Duodenal mucosa (tissue), 2 donors: ENCODE measurements around the gene JUNB.

Source experiments
- H3K27ac ChIP-seq: one replicate; pipeline ENCODE4 v1.7.0; 2013; ENCODE audit warnings: low read depth, low read length
- H3K27me3 ChIP-seq, 2 donors: one replicate each; pipeline ENCODE4 v1.7.0; 2013; ENCODE audit warnings: low read length in 2 of 2, control low read depth in 1 of 2; ENCODE audit not compliant: insufficient read depth in 2 of 2, control insufficient read depth in 1 of 2
- H3K36me3 ChIP-seq, 2 donors: one replicate each; pipeline ENCODE4 v1.7.0; 2013; ENCODE audit warnings: low read length in 2 of 2, control low read depth in 1 of 2; ENCODE audit not compliant: insufficient read depth in 2 of 2, control insufficient read depth in 1 of 2
- H3K4me1 ChIP-seq, 2 donors: one replicate each; pipeline ENCODE4 v1.7.0; 2013; ENCODE audit warnings: low read length in 2 of 2, control low read depth in 1 of 2; ENCODE audit not compliant: insufficient read depth in 2 of 2, control insufficient read depth in 1 of 2
- H3K4me3 ChIP-seq, 2 donors: one replicate each; pipeline ENCODE4 v1.7.0; 2013; ENCODE audit warnings: low read length in 2 of 2, low read depth in 1 of 2
- H3K9ac ChIP-seq, 2 donors: one replicate each; pipeline ENCODE4 v1.7.0; 2013; ENCODE audit warnings: low read length in 2 of 2, low read depth in 1 of 2
- H3K9me3 ChIP-seq, 2 donors: one replicate each; pipeline ENCODE4 v1.7.0; 2013; ENCODE audit warnings: low read length in 2 of 2, control low read depth in 1 of 2; ENCODE audit not compliant: control insufficient read depth in 1 of 2

JUNB gene

GRCh38 chr19:12833738-12834565 lies 42.7 kb downstream of the JUNB start:
- H3K27me3 ChIP-seq = peaks cover 72 to 77% of the 10 kb centered on the region in 2 donors
- no peaks in the 10 kb centered on the region for H3K9me3 ChIP-seq
- peaks cover 3 to 22% of the 10 kb centered on the region in 2 donors for H3K4me1 ChIP-seq
- peak overlapping the region; percentile 14 to 51 for H3K4me3 ChIP-seq
- no peaks in the 10 kb centered on the region for H3K36me3 ChIP-seq
- no peak overlapping the region for H3K9ac ChIP-seq
- H3K27ac ChIP-seq = no peak overlapping the region

- Histone ChIP-seq H3K9me3 (no peaks in the 10 kb centered on the region), H3K27ac (no peak within 1 kb of the TSS), H3K36me3 (no peaks in the 10 kb centered on the region), H3K4me3 (peak within 1 kb of the TSS; percentile 14 to 51), H3K9ac (no peak within 1 kb of the TSS), H3K4me1 (peaks cover 3 to 22% of the 10 kb centered on the region in 2 donors), H3K27me3 (peaks cover 78 to 83% of the 10 kb centered on the region in 2 donors)
Measured at GRCh38 chr19:12834566-12834943, 43.3 kb downstream of the JUNB start, which contains the start of gene RTBDN. TSS of gene RTBDN (minus strand) at chr19:12834579. CDS start at chr19:12829979, 4,600 bp downstream.

DNA sequence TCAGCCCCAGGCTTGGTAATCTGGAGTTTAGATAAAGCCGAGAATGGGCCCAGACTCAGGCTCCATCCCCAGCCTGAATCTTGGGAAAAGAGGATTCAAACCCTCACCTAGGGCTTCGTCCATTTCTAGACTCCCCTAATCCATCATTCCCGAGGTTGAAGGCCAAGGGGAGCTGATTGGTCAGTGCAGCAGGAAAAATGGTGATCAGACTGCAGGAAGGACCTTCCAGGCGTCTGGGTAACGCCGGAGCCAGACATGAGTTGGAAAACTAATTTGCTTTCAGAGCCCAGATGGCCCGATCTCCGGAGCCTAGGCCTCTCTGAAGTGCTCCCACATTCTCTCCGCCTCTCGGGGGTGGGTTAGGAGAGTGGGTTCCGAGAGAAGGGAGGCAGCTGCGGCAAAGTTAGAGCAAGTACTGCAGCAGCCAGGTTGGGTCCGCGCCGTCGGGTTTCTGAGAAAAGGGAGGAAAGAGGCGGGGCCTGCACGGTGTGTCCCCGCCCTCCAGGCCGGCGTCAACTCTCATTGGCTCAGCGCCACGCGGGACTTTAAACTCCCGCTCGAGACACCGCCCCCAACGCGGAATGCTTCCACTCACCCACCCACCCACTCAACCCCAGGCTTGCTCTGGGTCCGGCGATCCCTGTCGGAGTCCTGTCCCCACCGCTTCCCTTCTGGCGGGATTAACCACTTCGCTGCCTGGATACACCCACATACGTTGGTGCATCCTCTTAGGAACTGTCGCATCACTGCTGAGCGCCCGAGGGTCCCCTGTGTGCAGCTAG lies 43.9 kb downstream of the JUNB start:
- Histone ChIP-seq H3K9me3 (no peaks in the 10 kb centered on the region), H3K27me3 (peaks cover 79 to 85% of the 10 kb centered on the region in 2 donors), H3K4me1 (peaks cover 3 to 22% of the 10 kb centered on the region in 2 donors), H3K9ac (no peak overlapping the region), H3K36me3 (no peaks in the 10 kb centered on the region), H3K27ac (no peak overlapping the region), H3K4me3 (no peak overlapping the region)

DNA sequence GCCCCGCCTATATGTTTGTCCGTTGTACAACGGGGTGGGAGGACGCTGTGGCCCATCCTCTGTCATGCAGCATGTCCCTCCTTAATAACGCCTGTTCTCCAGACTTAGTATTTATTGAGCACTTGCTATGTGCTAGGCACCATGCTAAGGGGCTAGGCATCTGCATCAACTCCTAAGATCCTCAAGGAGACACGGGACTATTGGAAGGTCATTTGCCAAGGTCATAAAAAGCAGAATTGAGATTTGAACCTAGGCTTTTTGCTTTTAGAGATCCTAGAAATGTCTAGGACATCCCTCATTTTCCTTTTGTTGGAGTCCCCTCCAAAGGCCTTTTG lies 45.2 kb downstream of the JUNB start:
- no peaks in the 10 kb centered on the region for H3K9me3 ChIP-seq
- peaks cover 82 to 87% of the 10 kb centered on the region in 2 donors for H3K27me3 ChIP-seq
- H3K9ac ChIP-seq = no peak overlapping the region
- H3K4me3 ChIP-seq = no peak overlapping the region
- no peaks in the 10 kb centered on the region for H3K36me3 ChIP-seq
- H3K4me1 ChIP-seq = peaks cover 11 to 27% of the 10 kb centered on the region in 2 donors
- no peak overlapping the region for H3K27ac ChIP-seq

GRCh38 chr19:12837225-12837624 lies 45.9 kb downstream of the JUNB start:
- Histone ChIP-seq H3K9me3 (no peaks in the 10 kb centered on the region), H3K9ac (no peak overlapping the region), H3K27me3 (peaks cover 82 to 87% of the 10 kb centered on the region in 2 donors), H3K27ac (no peak overlapping the region), H3K4me3 (no peak overlapping the region), H3K4me1 (peaks cover 11 to 27% of the 10 kb centered on the region in 2 donors), H3K36me3 (no peaks in the 10 kb centered on the region)

DNA sequence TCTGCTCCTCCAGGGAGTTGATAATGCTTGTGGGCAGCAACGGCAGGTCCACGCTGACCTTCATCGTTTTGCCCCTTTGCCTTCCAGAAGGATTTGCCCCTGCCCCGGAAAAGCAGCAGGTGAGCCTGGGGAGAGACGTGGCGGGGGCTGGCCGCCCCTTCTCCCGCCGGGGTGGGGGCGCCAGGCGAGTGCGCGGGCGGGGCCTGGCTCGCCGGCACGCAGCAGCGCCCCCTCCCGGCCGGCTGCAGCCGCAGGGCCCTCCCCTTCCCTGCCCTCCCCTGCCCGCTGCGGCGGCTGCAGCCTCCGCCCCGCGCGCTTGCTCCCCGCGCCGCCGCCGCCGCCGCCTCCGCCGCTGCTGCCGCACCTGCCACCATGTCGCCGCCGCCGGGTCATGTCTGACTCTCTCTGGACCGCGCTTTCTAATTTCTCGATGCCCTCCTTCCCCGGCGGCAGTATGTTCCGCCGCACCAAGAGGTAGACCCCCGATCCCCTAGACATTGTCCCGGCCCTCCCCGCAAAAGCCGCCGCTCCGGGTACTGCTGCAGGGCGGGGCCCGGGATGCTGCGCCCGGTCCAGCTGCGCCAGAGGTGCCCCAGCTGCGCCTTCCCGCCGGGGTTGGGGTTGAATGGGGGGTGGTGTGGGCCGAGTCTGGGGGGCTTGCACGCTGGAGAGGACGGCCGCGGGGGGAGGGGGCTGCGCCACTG lies 47.0 kb downstream of the JUNB start, which contains the start of gene MAST1:
MAST1 (plus strand) TSS at position 334 of the 704 bp plus-strand sequence; CDS start at position 392, 58 bp downstream.
- Histone ChIP-seq H3K27me3 (peaks cover 77 to 83% of the 10 kb centered on the region in 2 donors), H3K4me1 (peaks cover 9 to 17% of the 10 kb centered on the region in 2 donors), H3K36me3 (no peaks in the 10 kb centered on the region), H3K9me3 (no peaks in the 10 kb centered on the region), H3K27ac (no peak within 1 kb of the TSS), H3K9ac (no peak within 1 kb of the TSS), H3K4me3 (no peak within 1 kb of the TSS)

GRCh38 chr19:12838886-12839756 lies 47.8 kb downstream of the JUNB start:
- peaks cover 75 to 83% of the 10 kb centered on the region in 2 donors for H3K27me3 ChIP-seq
- no peaks in the 10 kb centered on the region for H3K36me3 ChIP-seq
- no peak overlapping the region for H3K9ac ChIP-seq
- no peaks in the 10 kb centered on the region for H3K9me3 ChIP-seq
- no peak overlapping the region for H3K4me3 ChIP-seq
- peaks cover 8 to 16% of the 10 kb centered on the region in 2 donors for H3K4me1 ChIP-seq
- no peak overlapping the region for H3K27ac ChIP-seq

GRCh38 chr19:12840091-12841079 lies 49.1 kb downstream of the JUNB start:
- H3K4me1 ChIP-seq = peaks cover 8 to 16% of the 10 kb centered on the region in 2 donors
- no peaks in the 10 kb centered on the region for H3K36me3 ChIP-seq
- H3K9ac ChIP-seq = no peak overlapping the region
- no peaks in the 10 kb centered on the region for H3K9me3 ChIP-seq
- H3K27ac ChIP-seq = no peak overlapping the region
- H3K27me3 ChIP-seq = peaks cover 64 to 75% of the 10 kb centered on the region in 2 donors
- peak overlapping the region in 1 of 2 donors; percentile 58 for H3K4me3 ChIP-seq
